HG03378 (cell line): ENCODE measurements around the gene FSTL4.

Experiments used
- ATAC-seq: cut with Tn5 transposase; IDR thresholded peaks from one replicate; pipeline ENCODE4 v1.9.1; 2021; ENCODE audit warnings: mild to moderate bottlenecking, moderate library complexity; ENCODE audit not compliant: unreplicated experiment

FSTL4 gene

GRCh38 chr5:133434336-133434735 lies 178.0 kb downstream of the FSTL4 start:
- ATAC-seq, result no peak

- no peak for ATAC-seq
Observed at GRCh38 chr5:133433641-133434040, 178.7 kb downstream of the FSTL4 start.

GRCh38 chr5:133432956-133433532 lies 179.3 kb downstream of the FSTL4 start:
- no peak for ATAC-seq

- ATAC-seq, result no peak
Observed at GRCh38 chr5:133431326-133431865, 180.9 kb downstream of the FSTL4 start.

GRCh38 chr5:133430095-133430494 lies 182.2 kb downstream of the FSTL4 start:
- no peak for ATAC-seq

GRCh38 chr5:133429046-133429445 lies 183.3 kb downstream of the FSTL4 start:
- no peak for ATAC-seq

- no peak for ATAC-seq
Observed at GRCh38 chr5:133428072-133428660, 184.2 kb downstream of the FSTL4 start.

GRCh38 chr5:133427121-133427777 lies 185.1 kb downstream of the FSTL4 start:
- ATAC-seq, result no peak

GRCh38 chr5:133426264-133426663 lies 186.1 kb downstream of the FSTL4 start:
- no peak for ATAC-seq

- ATAC-seq, result no peak
Observed at GRCh38 chr5:133425764-133426163, 186.6 kb downstream of the FSTL4 start.

- no peak for ATAC-seq
Observed at GRCh38 chr5:133425222-133425621, 187.1 kb downstream of the FSTL4 start.

- ATAC-seq, result no peak
Observed at GRCh38 chr5:133423618-133424282, 188.6 kb downstream of the FSTL4 start.

- no peak for ATAC-seq
Observed at GRCh38 chr5:133423011-133423617, 189.2 kb downstream of the FSTL4 start.

- ATAC-seq, result no peak
Observed at GRCh38 chr5:133421806-133422205, 190.5 kb downstream of the FSTL4 start.

GRCh38 chr5:133421394-133421793 lies 190.9 kb downstream of the FSTL4 start:
- no peak for ATAC-seq

GRCh38 chr5:133420440-133421301 lies 191.7 kb downstream of the FSTL4 start:
- no peak for ATAC-seq

GRCh38 chr5:133415906-133416305 lies 196.4 kb downstream of the FSTL4 start:
- no peak for ATAC-seq

- ATAC-seq, result no peak
Observed at GRCh38 chr5:133415506-133415905, 196.8 kb downstream of the FSTL4 start.

- no peak for ATAC-seq
Observed at GRCh38 chr5:133412661-133413060, 199.7 kb downstream of the FSTL4 start.

- no peak for ATAC-seq
Observed at GRCh38 chr5:133410335-133410828, 202.0 kb downstream of the FSTL4 start.
